Natural killer cell treated with Interleukin-12 subunit alpha and Interleukin-12 subunit beta and Interleukin-15 and Interleukin-18, amount 100 ng/mL, for 72 hours (primary cell): ENCODE measurements around the gene CHIC1. TPM values are rescaled to one million over a fixed set of nuclear protein-coding genes. Genes with fewer than 3 reads are reported as not detected.
"Not testable (repeated sequence)": the region's sequence is repeated elsewhere in the genome, so short reads cannot be mapped to it uniquely, and the experiment has no call there.

Experiments
- ATAC-seq, 2 donors: fragments of 150-1000 bp; cut with Tn5 transposase in 1 of 2; sonication (Bioruptor Pico), chemical (Tn5 transposase) in 1 of 2; 2 replicates each; pipeline ENCODE4 v1.10.0; 2021
- DNase-seq: peaks from one replicate; pipeline ENCODE4 v3.0.0; 2022; ENCODE audit warnings: low spot score
- H3K27ac Mint-ChIP-seq, 2 donors: 1 replicate in 1 of 2; 2 replicates in 1 of 2; pipeline ENCODE4 v1.8.0; 2022; ENCODE audit warnings: mixed read lengths in 2 of 2, mild to moderate bottlenecking in 1 of 2, moderate library complexity in 1 of 2
- H3K27me3 Mint-ChIP-seq, 2 donors: 1 replicate in 1 of 2; 2 replicates in 1 of 2; pipeline ENCODE4 v1.8.0; 2022; ENCODE audit warnings: mixed read lengths in 2 of 2
- H3K36me3 Mint-ChIP-seq: one replicate; pipeline ENCODE4 v1.8.0; 2022; ENCODE audit warnings: mixed read lengths
- H3K4me1 Mint-ChIP-seq, 2 donors: 1 replicate in 1 of 2; 2 replicates in 1 of 2; pipeline ENCODE4 v1.8.0; 2022; ENCODE audit warnings: low read depth in 2 of 2, mixed read lengths in 2 of 2, mild to moderate bottlenecking in 1 of 2
- H3K4me3 Mint-ChIP-seq: one replicate; pipeline ENCODE4 v1.8.0; 2022; ENCODE audit warnings: mixed read lengths
- H3K9me3 Mint-ChIP-seq: 2 replicates; pipeline ENCODE4 v1.8.0; 2022; ENCODE audit warnings: mixed read lengths
- total RNA-seq, 2 donors: library from RNA; stranded (reverse); gene quantifications; one replicate each; pipeline ENCODE4 v1.2.3, GENCODE V29; 2022

CHIC1 gene
- total RNA-seq, 2 donors from 2014 or later = 4.4 to 7.4 TPM

DNA sequence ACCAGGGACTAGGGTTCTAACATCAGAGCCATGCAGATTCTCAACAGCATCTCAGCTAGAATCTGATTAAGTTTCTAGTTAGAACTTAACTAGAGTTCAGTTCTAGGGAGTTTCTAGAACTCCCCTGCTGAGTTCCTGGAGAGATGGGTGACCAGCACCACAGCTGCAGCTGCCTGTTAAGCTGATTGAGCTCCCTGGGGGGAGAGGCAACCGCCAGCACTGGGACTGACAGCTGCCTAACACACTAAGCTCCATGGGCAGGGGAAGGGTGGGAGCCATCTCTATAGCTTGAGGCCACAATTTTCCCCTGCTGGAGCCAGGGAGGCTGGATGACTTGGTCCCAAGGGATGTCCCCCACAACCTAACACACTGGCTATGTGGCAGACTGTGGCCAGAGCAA is 84.2 kb downstream of the CHIC1 start:
- Mint-ChIP-seq H3K36me3 (peaks cover 14% of the 10 kb centered on the region), H3K4me1 (no peaks in the 10 kb centered on the region), H3K4me3 (no peak overlapping the region), H3K27me3 (no peaks in the 10 kb centered on the region), H3K27ac (no peak overlapping the region), H3K9me3 (peaks cover 3% of the 10 kb centered on the region)
- DNase-seq = no peak
- ATAC-seq = no peak

GRCh38 chrX:73647632-73648322 is 84.8 kb downstream of the CHIC1 start:
- no peak overlapping the region for H3K27ac Mint-ChIP-seq
- DNase-seq = no peak
- no peaks in the 10 kb centered on the region for H3K4me1 Mint-ChIP-seq
- H3K27me3 Mint-ChIP-seq = no peaks in the 10 kb centered on the region
- peaks cover 14% of the 10 kb centered on the region for H3K36me3 Mint-ChIP-seq
- ATAC-seq = no peak
- H3K9me3 Mint-ChIP-seq = peaks cover 3% of the 10 kb centered on the region
- no peak overlapping the region for H3K4me3 Mint-ChIP-seq

- peaks cover 23% of the 10 kb centered on the region for H3K36me3 Mint-ChIP-seq
- H3K27me3 Mint-ChIP-seq, H3K4me1 Mint-ChIP-seq, H3K4me3 Mint-ChIP-seq, H3K27ac Mint-ChIP-seq, H3K9me3 Mint-ChIP-seq, ATAC-seq, DNase-seq: not testable (repeated sequence)
Observed at GRCh38 chrX:73661322-73661721, 98.3 kb downstream of the CHIC1 start.

GRCh38 chrX:73668779-73669178 is 105.8 kb downstream of the CHIC1 start:
- peaks cover 0 to 2% of the 10 kb centered on the region in 2 donors for H3K27me3 Mint-ChIP-seq
- H3K27ac Mint-ChIP-seq = no peak overlapping the region
- H3K4me3 Mint-ChIP-seq = no peak overlapping the region
- H3K36me3 Mint-ChIP-seq = peaks cover 14% of the 10 kb centered on the region
- ATAC-seq (no peak), DNase-seq (no peak)
- H3K9me3 Mint-ChIP-seq = peaks cover 11% of the 10 kb centered on the region
- peaks cover 0 to 5% of the 10 kb centered on the region in 2 donors for H3K4me1 Mint-ChIP-seq

GRCh38 chrX:73681408-73681807 is 118.4 kb downstream of the CHIC1 start:
- Mint-ChIP-seq H3K27me3 (peaks cover 0 to 3% of the 10 kb centered on the region in 2 donors), H3K4me3 (no peak overlapping the region), H3K27ac (no peak overlapping the region), H3K9me3 (no peaks in the 10 kb centered on the region), H3K4me1 (peaks cover 0 to 2% of the 10 kb centered on the region in 2 donors), H3K36me3 (peaks cover 7% of the 10 kb centered on the region)
- no peak for ATAC-seq
- no peak for DNase-seq

DNA sequence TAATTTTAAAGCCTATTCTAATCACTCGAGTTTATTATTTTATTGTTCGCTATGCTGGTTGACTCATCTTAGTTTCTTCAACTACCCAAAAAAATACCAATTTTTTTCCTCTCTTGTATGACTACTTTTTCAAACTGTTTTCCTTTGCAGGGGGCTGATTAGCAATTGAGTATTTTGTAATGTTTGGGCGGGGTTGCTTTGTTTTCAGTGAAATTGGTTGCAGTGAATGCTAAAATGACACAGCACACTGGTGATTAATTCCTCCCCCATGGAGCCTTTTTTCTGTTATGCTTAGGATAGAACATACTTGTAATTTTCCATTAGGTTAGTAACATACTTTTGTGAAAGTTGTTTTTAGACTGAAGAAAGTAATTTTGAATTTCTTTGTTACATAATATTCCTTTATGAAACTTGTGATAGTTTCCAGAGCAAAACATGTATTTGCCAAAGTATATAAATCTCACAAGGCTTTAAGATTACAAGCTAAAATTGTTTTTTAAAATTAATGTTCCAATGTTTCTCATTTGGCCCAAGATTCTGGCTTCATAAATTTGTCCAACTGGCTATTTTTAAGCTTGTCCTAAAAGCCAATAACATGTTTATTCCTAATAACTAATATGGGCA is 120.4 kb downstream of the CHIC1 start:
- peaks cover 19% of the 10 kb centered on the region for H3K36me3 Mint-ChIP-seq
- H3K4me3 Mint-ChIP-seq = no peak overlapping the region
- ATAC-seq (no peak), DNase-seq (no peak)
- no peaks in the 10 kb centered on the region for H3K9me3 Mint-ChIP-seq
- peaks cover 0 to 2% of the 10 kb centered on the region in 2 donors for H3K4me1 Mint-ChIP-seq
- H3K27me3 Mint-ChIP-seq = peaks cover 0 to 8% of the 10 kb centered on the region in 2 donors
- no peak overlapping the region for H3K27ac Mint-ChIP-seq

DNA sequence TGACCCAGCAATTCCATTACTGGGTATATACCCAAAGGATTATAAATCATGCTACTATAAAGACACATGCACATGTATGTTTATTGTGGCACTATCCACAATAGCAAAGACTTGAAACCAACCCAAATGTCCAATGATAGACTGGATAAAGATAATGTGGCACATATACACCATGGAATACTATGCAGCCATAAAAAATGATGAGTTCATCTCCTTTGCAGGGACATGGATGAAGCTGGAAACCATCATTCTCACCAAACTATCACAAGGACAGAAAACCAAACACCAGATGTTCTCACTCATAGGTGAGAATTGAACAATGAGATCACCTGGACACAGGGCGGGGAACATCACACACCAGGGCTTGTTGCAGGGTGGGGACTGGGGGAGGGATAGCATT is 144.0 kb downstream of the CHIC1 start:
- H3K36me3 Mint-ChIP-seq = peaks cover 20% of the 10 kb centered on the region
- not testable (repeated sequence) for H3K27me3 Mint-ChIP-seq

DNA sequence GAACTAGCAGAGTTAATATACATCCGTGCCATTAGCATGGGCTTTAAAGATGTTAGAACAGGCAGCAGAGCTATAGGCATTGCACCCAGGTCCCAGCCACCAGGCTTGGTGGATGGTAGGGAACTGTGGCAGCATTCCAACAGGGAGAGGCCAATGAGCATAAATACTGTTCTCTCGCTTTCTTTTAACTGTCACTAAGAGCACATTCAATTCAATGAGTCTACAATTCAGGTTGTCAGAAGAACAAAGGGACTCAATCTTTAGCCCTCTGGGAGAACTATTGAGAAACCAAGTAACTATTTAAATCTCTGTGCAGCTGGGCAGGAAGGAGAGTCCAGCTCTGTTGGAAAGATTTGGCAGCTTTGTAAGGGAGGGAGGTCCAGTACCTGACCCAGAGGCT is 165.6 kb downstream of the CHIC1 start:
- no peaks in the 10 kb centered on the region for H3K4me1 Mint-ChIP-seq
- ATAC-seq = no peak
- H3K27ac Mint-ChIP-seq = no peak overlapping the region
- H3K27me3 Mint-ChIP-seq = peaks cover 0 to 12% of the 10 kb centered on the region in 2 donors
- DNase-seq = no peak
- no peak overlapping the region for H3K4me3 Mint-ChIP-seq
- H3K36me3 Mint-ChIP-seq = no peaks in the 10 kb centered on the region
- H3K9me3 Mint-ChIP-seq = no peaks in the 10 kb centered on the region

More for the DNA sequence above, 144.0 kb downstream of the CHIC1 start:
- H3K4me1 Mint-ChIP-seq, ATAC-seq, H3K27ac Mint-ChIP-seq, H3K9me3 Mint-ChIP-seq, DNase-seq, H3K4me3 Mint-ChIP-seq: not testable (repeated sequence)

Other genes with a start within 250 kb of the CHIC1 start
- not detected for gene CDX4, start 116.1 kb upstream of the CHIC1 start, total RNA-seq